HepG2 (cell line): ENCODE data around the gene PLLP. TPM values are rescaled to one million over a fixed set of nuclear protein-coding genes. Genes with fewer than 3 reads are reported as not detected.
A peak's percentile ranks its signal among the peaks of the same experiment; 100 is the strongest.

Experiments
- EP300 ChIP-seq, 3 experiments: sonication (generic) in 1 of 3; formaldehyde crosslinking in 1 of 3; IDR thresholded peaks; 2 replicates each; pipeline versions ENCODE4 v1.5.1 to v1.6.1; 2011 to 2020; ENCODE audit warnings: low read depth in 2 of 3, low read length in 2 of 3, borderline replicate concordance in 1 of 3, improper control_type of control experiment in 1 of 3, mild to moderate bottlenecking in 1 of 3, missing genetic modification reagents in 1 of 3, moderate library complexity in 1 of 3
- GMEB2 ChIP-seq: IDR thresholded peaks from 2 replicates; pipeline ENCODE4 v1.6.1; 2016; ENCODE audit warnings: missing biosample characterization, missing genetic modification reagents, low read depth
- KDM2A ChIP-seq: sonication (generic); formaldehyde crosslinking; IDR thresholded peaks from 2 replicates; pipeline ENCODE4 v1.4.0; 2020; ENCODE audit warnings: low read depth, missing genetic modification reagents, borderline replicate concordance
- KIAA2018 ChIP-seq: sonication (generic); formaldehyde crosslinking; IDR thresholded peaks from 2 replicates; pipeline ENCODE4 v1.5.0; 2020; ENCODE audit warnings: mild to moderate bottlenecking, missing genetic modification reagents, borderline replicate concordance
- MED13 ChIP-seq: sonication (generic); formaldehyde crosslinking; IDR thresholded peaks from 2 replicates; pipeline ENCODE4 v1.5.0; 2020; ENCODE audit warnings: missing genetic modification reagents
- NFYB ChIP-seq: sonication (generic); formaldehyde crosslinking; IDR thresholded peaks from 2 replicates; pipeline ENCODE4 v1.4.0; 2020; ENCODE audit warnings: missing genetic modification reagents
- PITX1 ChIP-seq: sonication (generic); formaldehyde crosslinking; IDR thresholded peaks from 2 replicates; pipeline ENCODE4 v1.5.1; 2020; ENCODE audit warnings: mild to moderate bottlenecking, missing genetic modification reagents
- RAD51 ChIP-seq: fragments of 450-650 bp; IDR thresholded peaks from 2 replicates; pipeline ENCODE4 v1.6.1; 2016; ENCODE audit warnings: borderline replicate concordance
- RBFOX2 ChIP-seq: fragments of 200-400 bp; formaldehyde crosslinking; IDR thresholded peaks from 2 replicates; pipeline ENCODE4 v1.6.1; 2017; ENCODE audit warnings: low read depth, mild to moderate bottlenecking, low read length
- RFX5 ChIP-seq: IDR thresholded peaks from 2 replicates; pipeline ENCODE4 v1.6.1; 2011; ENCODE audit warnings: low read depth, low read length, improper control_type of control experiment
- SMC3 ChIP-seq: IDR thresholded peaks from 2 replicates; pipeline ENCODE4 v1.6.1; 2011; ENCODE audit warnings: low read length, improper control_type of control experiment
- SP2 ChIP-seq: sonication (generic); formaldehyde crosslinking; IDR thresholded peaks from 2 replicates; pipeline ENCODE4 v1.5.1; 2020; ENCODE audit warnings: mild to moderate bottlenecking, missing genetic modification reagents
- ZBTB1 ChIP-seq: sonication (generic); formaldehyde crosslinking; IDR thresholded peaks from 2 replicates; pipeline ENCODE4 v1.4.0; 2020; ENCODE audit warnings: missing genetic modification reagents, borderline replicate concordance
- ZFP62 ChIP-seq: sonication (generic); formaldehyde crosslinking; IDR thresholded peaks from 2 replicates; pipeline ENCODE4 v1.4.0; 2020; ENCODE audit warnings: missing genetic modification reagents
- ZNF572 ChIP-seq: sonication (generic); formaldehyde crosslinking; IDR thresholded peaks from 2 replicates; pipeline ENCODE4 v1.5.1; 2020; ENCODE audit warnings: mild to moderate bottlenecking, missing genetic modification reagents
- polyA plus RNA-seq, 8 experiments: library from polyadenylated mRNA; depleted of rRNA in 3 of 8; stranded (reverse) in 7 of 8; unstranded in 1 of 8; fragments of >200 nt; fragmentation: Illumina TruSeq in 4 of 8; extraction: Trizol in 4 of 8; gene quantifications; 2 replicates each; pipeline versions ENCODE4 v1.2.1 to v1.2.3, GENCODE V29; 2011 to 2016; ENCODE audit warnings: low read depth in 4 of 8, missing spikeins in 1 of 8, mixed read lengths in 1 of 8; ENCODE audit not compliant: insufficient read depth in 1 of 8
- total RNA-seq, 5 experiments: library from RNA; depleted of rRNA; stranded (reverse); fragments of >200 nt; fragmentation: Illumina TruSeq; extraction: Trizol; gene quantifications; 2 replicates each; pipeline ENCODE4 v1.2.3, GENCODE V29; 2016; ENCODE audit warnings: low read depth in 1 of 5
- TF ChIP-seq, protein P1 (sequence below): sonication (generic); formaldehyde crosslinking; IDR thresholded peaks from 2 replicates; pipeline ENCODE4 v1.4.0; 2020; ENCODE audit warnings: missing genetic modification reagents, borderline replicate concordance

Gene PLLP
- total and polyA plus RNA-seq, 2 of the 13 experiments (the other 11 are each of a cell fraction or from before 2014, with no cell fraction given), result 60.6 to 127 TPM

- TF ChIP-seq GMEB2 (CRISPR knock-in tag), result no peak
- TF ChIP-seq ZFP62 (CRISPR knock-in tag), result 0 out of 2 replicates have a peak, but pooled peaks have one; percentile 92
- TF ChIP-seq ZNF572 (CRISPR knock-in tag), result peak; percentile 74; the same call in 1 of the 2 replicates
- no peak; the same call in 1 of the 2 replicates for TF ChIP-seq KIAA2018 (CRISPR knock-in tag)
- TF ChIP-seq EP300 (IDR thresholded peaks at IDR 0.05; ENCODE audit: low read depth in 2 of 2, low read length in 2 of 2), result no peak; a peak in 1 of 4 replicates
- TF ChIP-seq EP300 (CRISPR knock-in tag; IDR thresholded peaks at IDR 0.05; ENCODE audit: borderline replicate concordance), result 0 out of 2 replicates have a peak, but pooled peaks have one; percentile 47
- peak; percentile 83 for TF ChIP-seq MED13 (CRISPR knock-in tag)
- TF ChIP-seq, protein P1, sequence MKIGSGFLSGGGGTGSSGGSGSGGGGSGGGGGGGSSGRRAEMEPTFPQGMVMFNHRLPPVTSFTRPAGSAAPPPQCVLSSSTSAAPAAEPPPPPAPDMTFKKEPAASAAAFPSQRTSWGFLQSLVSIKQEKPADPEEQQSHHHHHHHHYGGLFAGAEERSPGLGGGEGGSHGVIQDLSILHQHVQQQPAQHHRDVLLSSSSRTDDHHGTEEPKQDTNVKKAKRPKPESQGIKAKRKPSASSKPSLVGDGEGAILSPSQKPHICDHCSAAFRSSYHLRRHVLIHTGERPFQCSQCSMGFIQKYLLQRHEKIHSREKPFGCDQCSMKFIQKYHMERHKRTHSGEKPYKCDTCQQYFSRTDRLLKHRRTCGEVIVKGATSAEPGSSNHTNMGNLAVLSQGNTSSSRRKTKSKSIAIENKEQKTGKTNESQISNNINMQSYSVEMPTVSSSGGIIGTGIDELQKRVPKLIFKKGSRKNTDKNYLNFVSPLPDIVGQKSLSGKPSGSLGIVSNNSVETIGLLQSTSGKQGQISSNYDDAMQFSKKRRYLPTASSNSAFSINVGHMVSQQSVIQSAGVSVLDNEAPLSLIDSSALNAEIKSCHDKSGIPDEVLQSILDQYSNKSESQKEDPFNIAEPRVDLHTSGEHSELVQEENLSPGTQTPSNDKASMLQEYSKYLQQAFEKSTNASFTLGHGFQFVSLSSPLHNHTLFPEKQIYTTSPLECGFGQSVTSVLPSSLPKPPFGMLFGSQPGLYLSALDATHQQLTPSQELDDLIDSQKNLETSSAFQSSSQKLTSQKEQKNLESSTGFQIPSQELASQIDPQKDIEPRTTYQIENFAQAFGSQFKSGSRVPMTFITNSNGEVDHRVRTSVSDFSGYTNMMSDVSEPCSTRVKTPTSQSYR, result no peak; the same call in 1 of the 2 replicates
- TF ChIP-seq KDM2A (CRISPR knock-in tag), result peak; percentile 67
- peak; percentile 37; the same call in 1 of the 2 replicates for TF ChIP-seq SMC3
- no peak for TF ChIP-seq RAD51
- no peak for TF ChIP-seq RBFOX2
- TF ChIP-seq ZBTB1 (CRISPR knock-in tag), result no peak; the same call in 1 of the 2 replicates
- no peak for TF ChIP-seq NFYB (CRISPR knock-in tag)
- peak; percentile 52; the same call in 1 of the 2 replicates for TF ChIP-seq RFX5
- TF ChIP-seq PITX1, result no peak
- no peak; the same call in 1 of the 2 replicates for TF ChIP-seq SP2 (CRISPR knock-in tag)
These were observed 15.4 kb upstream of the PLLP start (continued) for GRCh38 chr16:57299719-57300386.
